HL-60 (cell line): ENCODE measurements around the gene MYO1E.

Experiments used
- CTCF ChIP-seq: IDR thresholded peaks from one replicate; pipeline ENCODE4 v1.5.1; 2011; ENCODE audit warnings: low read length, control low read depth, inconsistent platforms; ENCODE audit not compliant: insufficient read depth
- POLR2AphosphoS5 ChIP-seq: IDR thresholded peaks from 2 replicates; pipeline ENCODE4 v1.6.1; 2012; ENCODE audit warnings: low read depth

GRCh38 chr15:59420986-59421618 lies 48.4 kb upstream of the MYO1E start:
- TF ChIP-seq CTCF (no peak), POLR2AphosphoS5 (no peak)
